GM18858 (cell line): Measurements from ENCODE around the gene INO80D.
A peak's percentile ranks its signal among the peaks of the same experiment; 100 is the strongest.
"Not testable (repeated sequence)": the region's sequence is repeated elsewhere in the genome, so short reads cannot be mapped to it uniquely, and the experiment has no call there.

Experiments
- ATAC-seq: cut with Tn5 transposase; IDR thresholded peaks from one replicate; pipeline ENCODE4 v1.9.1; 2021; ENCODE audit not compliant: unreplicated experiment

INO80D gene

DNA sequence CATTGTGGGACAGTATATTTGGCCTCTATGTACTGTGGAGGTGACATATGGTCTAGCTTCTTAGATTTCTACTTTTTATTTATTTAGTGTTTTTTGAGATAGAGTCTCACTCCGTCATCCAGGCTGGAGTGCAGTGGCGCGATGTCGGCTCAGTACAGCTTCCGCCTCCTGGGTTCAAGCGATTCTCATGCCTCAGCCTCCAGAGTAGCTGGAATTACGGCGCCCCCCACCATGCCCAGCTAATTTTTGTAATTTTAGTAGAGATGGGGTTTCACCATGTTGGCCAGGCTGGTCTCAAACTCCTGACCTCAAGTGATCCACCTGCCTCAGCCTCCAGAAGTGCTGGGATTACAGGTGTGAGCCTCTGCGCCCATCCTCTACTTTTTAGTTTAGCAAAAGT lies 99.6 kb downstream of the INO80D start:
- not testable (repeated sequence) for ATAC-seq

DNA sequence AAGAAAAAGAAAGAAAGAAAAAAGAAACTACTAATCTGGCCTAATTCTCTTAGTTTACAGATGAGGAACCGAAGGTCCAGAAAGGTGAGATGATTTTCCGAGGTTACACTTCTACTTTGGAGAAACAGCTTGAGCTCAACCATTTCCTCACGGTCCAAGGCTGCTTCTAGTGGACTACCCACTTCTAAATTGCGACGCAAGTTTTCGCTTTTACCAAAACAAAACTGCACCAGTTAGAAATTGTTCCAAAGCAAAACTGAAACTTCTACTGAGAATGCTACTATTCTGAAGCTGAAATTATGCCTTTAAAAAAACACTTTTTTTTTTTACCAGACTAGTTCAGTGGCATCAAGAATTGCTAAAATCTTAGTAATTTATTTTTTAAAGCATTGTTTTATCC lies 101.6 kb downstream of the INO80D start:
- ATAC-seq: peak; percentile 49

DNA sequence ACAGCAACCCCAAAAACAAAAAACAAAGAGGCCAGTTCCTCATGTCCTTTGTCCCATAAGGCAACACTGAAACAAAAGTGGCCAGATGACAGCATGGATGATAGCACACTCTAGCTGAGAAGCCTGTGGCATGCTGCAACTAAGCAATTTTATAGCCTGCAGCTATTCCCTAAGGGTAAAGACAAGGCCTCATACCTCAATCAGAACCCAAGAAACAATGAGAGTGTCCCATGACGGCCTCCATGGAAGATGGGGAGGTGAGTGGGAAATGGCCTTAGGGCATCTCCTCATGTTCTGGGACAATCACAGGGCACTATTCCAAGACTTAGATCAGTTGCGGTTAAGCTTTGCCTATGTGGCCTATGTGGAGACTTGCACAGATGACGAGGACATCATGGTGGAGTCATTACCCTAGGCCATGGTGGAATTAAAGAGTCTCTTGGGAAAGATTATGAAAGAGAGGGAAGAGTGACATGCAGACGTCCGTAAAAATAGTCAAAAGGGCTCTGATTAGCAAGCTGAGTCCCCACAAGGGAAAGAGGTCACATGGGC lies 103.1 kb downstream of the INO80D start:
- no peak for ATAC-seq

- ATAC-seq: not testable (repeated sequence)
Observed at GRCh38 chr2:205978728-205979127, 107.2 kb downstream of the INO80D start.

- ATAC-seq: not testable (repeated sequence)
Observed at GRCh38 chr2:205977699-205978098, 108.3 kb downstream of the INO80D start.

DNA sequence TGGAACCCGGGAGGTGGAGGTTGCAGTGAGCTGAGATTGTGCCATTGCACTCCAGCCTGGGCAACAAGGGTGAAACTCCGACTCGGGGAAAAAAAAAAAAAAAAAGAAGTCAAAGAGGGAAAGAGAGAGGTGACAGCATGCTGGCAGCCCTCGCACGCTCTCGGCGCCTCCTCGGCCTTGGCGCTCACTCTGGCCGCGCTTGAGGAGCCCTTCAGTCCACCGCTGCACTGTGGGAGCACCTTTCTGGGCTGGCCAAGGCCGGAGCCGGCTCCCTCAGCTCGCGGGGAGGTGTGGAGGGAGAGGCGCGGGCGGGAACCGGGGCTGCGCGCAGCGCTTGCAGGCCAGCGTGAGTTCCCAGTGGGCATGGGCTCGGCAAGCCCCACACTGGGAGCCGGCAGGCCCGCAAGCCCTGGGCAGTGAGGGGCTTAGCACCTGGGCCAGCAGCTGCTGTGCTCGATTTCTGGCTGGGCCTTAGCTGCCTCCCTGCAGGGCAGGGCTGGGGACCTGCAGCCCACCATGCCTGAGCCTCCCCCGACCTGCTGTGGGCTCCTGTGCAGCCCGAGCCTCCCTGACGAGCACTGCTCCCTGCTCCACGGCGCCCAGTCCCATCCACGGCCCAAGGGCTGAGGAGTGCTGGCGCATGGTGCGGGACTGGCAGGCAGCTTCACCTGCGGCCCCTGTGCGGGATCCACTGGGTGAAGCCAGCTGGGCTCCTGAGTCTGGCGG lies 108.9 kb downstream of the INO80D start:
- ATAC-seq: not testable (repeated sequence)

DNA sequence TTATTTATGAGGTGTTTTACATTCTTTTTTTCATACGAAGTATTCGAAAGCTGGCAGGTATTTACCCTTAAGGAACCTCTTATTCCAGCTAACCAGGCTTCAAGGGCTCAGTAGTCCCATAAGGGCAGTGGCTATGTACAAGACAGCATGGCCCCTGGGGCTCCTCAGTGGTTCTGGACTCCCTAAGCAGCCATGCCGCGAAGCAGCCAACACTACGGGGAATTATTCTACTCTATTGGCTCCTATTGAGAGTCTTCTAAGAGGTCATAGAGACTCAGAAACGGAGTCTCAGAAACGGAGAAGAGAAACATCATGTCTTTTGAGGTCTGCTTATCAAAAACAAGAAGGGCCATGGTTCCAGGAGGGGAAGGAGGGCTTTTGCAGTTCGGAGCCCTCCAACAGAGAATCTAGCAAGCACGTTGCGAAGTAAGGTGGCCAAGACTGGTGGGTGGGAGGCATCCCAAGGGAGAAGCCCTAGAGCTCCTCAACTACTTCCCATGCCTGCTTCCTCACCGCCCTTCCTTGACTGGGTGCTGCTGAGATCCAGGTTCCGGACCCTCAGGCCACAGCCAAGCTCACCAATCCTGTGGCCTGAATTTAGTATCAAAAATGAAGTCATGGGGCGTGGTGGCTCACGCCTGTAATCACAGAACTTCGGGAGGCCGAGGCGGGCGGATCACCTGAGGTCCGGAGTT lies 109.7 kb downstream of the INO80D start:
- no peak for ATAC-seq

DNA sequence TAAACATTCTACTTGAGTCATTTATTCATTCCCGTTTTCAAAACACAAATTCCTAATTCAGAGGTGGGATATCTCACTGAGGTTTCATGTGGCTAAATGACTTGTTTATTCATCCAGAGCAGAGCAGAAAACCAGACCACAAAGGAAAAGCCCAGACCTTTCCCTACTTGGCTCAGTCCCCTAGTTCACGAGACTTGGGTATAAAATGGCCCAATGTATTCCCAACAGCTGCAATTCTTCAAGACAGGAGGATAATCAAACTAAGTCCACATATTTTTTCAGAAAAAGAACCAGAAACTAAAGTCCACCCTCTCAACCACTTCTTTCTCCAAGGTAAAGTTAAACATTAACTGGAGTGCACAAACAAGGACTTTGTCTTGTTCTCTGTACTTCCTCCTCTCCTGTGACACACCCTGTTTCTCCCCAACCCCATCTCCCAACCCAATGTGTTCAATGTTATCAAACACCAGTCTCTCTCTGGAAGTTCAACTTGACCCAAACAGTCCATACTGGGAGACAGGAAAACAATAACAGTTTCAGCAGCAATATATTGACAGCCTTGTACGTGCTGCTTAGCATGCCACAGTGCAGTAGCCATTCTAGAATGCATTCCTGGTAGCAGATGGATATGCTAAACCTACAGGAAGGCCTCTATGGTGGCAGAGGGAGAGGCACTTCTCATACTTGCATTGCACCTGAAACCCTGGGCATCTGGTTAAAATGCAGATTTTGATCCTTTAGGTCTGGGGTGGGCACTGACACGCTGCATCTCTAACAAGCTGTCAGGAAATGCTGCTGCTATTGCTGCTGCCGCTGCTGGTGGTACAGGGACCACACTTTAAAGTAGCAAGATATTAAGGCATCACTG lies 110.7 kb downstream of the INO80D start:
- ATAC-seq: peak; percentile 69

DNA sequence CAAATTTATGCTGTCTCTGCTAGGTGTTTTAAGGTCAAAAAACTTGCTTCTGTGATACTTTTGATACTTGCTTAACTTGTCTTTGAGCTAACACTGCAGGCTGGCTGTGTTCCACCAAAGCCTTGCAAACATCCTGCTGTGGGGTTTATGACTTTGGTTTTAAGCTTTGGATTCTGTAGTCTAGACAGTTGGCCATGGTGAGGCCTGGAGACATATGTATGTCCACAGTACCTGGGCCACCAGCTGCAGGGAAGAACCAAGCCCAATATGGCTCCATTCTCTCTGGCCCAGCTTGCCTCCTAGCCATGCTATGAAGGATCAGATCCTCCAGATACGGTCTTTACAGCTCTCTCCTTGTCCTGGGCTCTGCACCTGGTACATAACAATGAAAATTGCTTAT lies 113.9 kb downstream of the INO80D start:
- ATAC-seq: no peak

DNA sequence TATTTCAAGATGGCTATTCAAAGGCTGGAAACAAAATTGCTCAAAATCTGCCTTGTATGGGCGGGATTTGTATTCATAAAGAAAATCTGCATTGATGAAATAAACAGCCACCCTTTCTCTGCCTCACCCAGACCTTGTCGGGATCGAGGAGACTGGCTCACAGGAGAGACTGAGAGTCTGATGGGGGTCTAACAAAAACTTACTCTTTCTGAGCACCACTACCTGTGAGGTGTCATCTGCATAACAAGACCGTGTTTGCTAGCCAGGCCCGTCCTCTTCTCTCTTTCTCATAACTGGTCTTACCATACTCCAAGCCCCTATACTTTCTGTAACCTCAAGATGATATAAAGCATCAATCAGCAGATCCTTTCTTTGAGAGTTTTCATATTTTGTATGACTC lies 115.6 kb downstream of the INO80D start:
- ATAC-seq: no peak

GRCh38 chr2:205969584-205969983 lies 116.4 kb downstream of the INO80D start:
- ATAC-seq: no peak

- ATAC-seq: no peak
Observed at GRCh38 chr2:205967391-205968075, 118.4 kb downstream of the INO80D start.

GRCh38 chr2:205965707-205966106 lies 120.3 kb downstream of the INO80D start:
- no peak for ATAC-seq

- no peak for ATAC-seq
Observed at GRCh38 chr2:205964111-205964761, 121.7 kb downstream of the INO80D start.

DNA sequence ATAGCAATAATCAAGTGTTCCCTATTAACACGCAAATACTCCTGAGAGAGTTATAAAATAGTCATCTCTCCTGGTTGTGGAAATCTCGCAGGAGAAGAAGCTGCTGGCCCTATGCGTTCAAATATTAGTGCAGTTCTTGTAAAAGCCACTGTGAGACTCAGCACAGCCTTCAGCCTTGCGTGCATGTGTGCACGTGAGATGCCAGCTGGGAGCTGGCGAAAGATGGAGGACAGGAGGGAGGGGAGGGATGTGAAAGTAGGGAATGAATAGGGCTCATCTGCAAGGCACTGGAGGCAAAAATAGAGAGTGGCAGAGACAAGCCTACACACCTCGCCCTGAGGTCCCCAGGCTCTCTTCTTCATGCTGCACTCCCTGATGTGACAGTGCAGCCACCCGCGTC lies 126.5 kb downstream of the INO80D start:
- no peak for ATAC-seq

DNA sequence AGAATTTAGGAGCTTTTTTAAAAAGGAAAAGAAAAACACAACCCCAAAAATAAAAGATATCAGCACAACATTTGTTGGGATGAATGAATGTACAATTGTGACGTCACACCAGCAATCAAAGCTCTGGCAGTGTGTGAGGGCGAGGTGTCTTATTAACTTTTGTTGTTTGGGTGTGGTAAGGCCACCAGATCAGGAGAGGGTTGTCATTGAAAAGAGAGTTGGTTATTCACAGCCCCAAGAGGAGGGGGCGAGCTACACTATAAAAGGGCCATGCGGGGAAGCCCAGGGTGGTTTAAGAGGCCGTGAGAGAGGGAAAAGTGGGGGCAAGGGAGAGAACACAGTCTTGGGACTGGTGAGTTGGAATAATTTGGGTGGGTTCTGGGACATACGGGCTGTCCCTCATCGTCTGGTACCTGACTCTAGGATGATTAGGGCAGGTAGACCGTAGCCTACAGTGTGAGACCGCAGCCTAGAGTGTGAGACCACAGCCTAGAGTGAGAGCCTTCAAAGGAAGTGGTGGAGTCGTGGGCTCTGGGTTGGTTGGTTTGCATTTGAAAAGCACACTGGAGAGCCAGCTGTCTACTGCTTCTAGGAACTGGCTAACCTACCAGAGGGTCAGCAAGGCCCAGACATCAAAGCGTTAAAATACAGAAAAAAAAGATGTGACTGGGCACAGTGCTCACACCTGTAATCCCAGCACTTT lies 128.4 kb downstream of the INO80D start:
- ATAC-seq: no peak

- no peak for ATAC-seq
Observed at GRCh38 chr2:205954707-205955106, 131.3 kb downstream of the INO80D start.

DNA sequence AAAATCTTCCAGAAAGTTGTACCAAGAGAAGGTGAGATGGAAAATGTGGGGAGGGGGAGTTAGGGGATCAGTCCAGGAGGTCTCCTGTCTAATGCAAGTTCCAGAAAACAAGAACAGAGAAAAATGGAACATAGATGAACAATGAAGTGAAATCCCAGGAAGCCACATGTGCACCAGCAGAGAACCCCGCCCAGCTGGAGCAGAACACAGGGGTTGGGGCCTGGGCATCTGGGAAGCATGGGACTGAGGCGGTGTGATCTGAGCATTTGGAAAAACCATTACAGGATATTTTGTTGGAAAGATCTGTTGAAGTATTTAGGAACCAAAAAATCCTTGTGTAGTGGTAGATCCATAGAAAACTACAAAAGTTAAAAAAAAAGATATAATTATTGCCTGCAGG lies 133.7 kb downstream of the INO80D start:
- no peak for ATAC-seq

- no peak for ATAC-seq
Observed at GRCh38 chr2:205948883-205949282, 137.1 kb downstream of the INO80D start.

DNA sequence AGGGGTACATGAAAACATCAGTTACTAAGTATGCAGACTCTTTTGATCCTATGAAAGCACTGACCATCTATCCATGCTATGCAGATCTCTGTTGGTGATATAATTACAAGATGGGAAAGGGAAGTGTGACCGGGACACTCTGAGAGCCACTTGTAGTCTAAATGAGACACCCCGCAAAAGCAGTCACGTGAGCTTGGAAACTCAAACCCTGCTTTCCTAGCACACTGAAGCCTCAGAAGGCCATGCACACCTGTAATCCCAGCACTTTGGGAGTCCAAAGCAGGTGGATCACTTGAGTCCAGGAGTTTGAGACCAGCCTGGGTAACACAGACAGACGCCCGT lies 137.5 kb downstream of the INO80D start:
- no peak for ATAC-seq
